CD4-positive, alpha-beta memory T cell (primary cell): ENCODE measurements around the gene LONP2. TPM values are rescaled to one million over a fixed set of nuclear protein-coding genes. Genes with fewer than 3 reads are reported as not detected.
"Not testable (repeated sequence)": the region's sequence is repeated elsewhere in the genome, so short reads cannot be mapped to it uniquely, and the experiment has no call there.

Experiments
- CTCF ChIA-PET: fragments of 350-600 bp; sonication (Branson Sonifier 250); formaldehyde crosslinking; loops from one replicate; lab custom pipeline; 2021; ENCODE audit warnings: inconsistent platforms; ENCODE audit not compliant: partially characterized antibody; lab: Charles Lee
- POLR2A ChIA-PET: fragments of 350-600 bp; sonication (Branson Sonifier 250); formaldehyde crosslinking; loops from one replicate; lab custom pipeline; 2021; ENCODE audit not compliant: partially characterized antibody; lab: Charles Lee
- DNase-seq, 5 donors: peaks; one replicate each; pipeline versions ENCODE4 v3.0.0 to v3.0.0-alpha.2; 2020 to 2022; ENCODE audit warnings: mixed read lengths in 1 of 5
- H3K27ac ChIP-seq: one replicate; pipeline ENCODE4 v1.7.0; 2013; ENCODE audit warnings: low read depth, low read length
- H3K27me3 ChIP-seq: 2 replicates; pipeline ENCODE4 v1.7.0; 2013; ENCODE audit warnings: mild to moderate bottlenecking, low read length, moderate library complexity; ENCODE audit not compliant: insufficient read depth
- H3K36me3 ChIP-seq: 2 replicates; pipeline ENCODE4 v1.7.0; 2013; ENCODE audit warnings: mild to moderate bottlenecking, low read length, moderate library complexity; ENCODE audit not compliant: insufficient read depth
- H3K4me1 ChIP-seq: 2 replicates; pipeline ENCODE4 v1.7.0; 2013; ENCODE audit warnings: mild to moderate bottlenecking, low read length, moderate library complexity; ENCODE audit not compliant: insufficient read depth
- H3K4me3 ChIP-seq, 2 donors: one replicate each; pipeline ENCODE4 v1.7.0; 2013; ENCODE audit warnings: low read length in 2 of 2, mild to moderate bottlenecking in 1 of 2
- H3K9me3 ChIP-seq, 2 donors: one replicate each; pipeline ENCODE4 v1.7.0; 2013; ENCODE audit warnings: low read length in 2 of 2, control low read depth in 1 of 2; ENCODE audit not compliant: control insufficient read depth in 1 of 2
- H3K27ac Mint-ChIP-seq, 7 donors: one replicate each; pipeline ENCODE4 v1.8.0; 2020 to 2021; ENCODE audit warnings: mixed read lengths in 7 of 7, mild to moderate bottlenecking in 6 of 7, inconsistent platforms in 3 of 7, moderate library complexity in 3 of 7
- H3K27me3 Mint-ChIP-seq, 2 donors: one replicate each; pipeline ENCODE4 v1.8.0; 2020 to 2021; ENCODE audit warnings: mixed read lengths in 2 of 2
- H3K36me3 Mint-ChIP-seq, 2 donors: one replicate each; pipeline ENCODE4 v1.8.0; 2020 to 2021; ENCODE audit warnings: mixed read lengths in 2 of 2, inconsistent platforms in 1 of 2, mild to moderate bottlenecking in 1 of 2
- H3K4me1 Mint-ChIP-seq, 4 donors: one replicate each; pipeline ENCODE4 v1.8.0; 2020 to 2021; ENCODE audit warnings: mixed read lengths in 4 of 4, mild to moderate bottlenecking in 1 of 4
- H3K4me3 Mint-ChIP-seq, 8 donors: one replicate each; pipeline ENCODE4 v1.8.0; 2020 to 2021; ENCODE audit warnings: mixed read lengths in 8 of 8, mild to moderate bottlenecking in 7 of 8, moderate library complexity in 6 of 8, inconsistent platforms in 3 of 8
- H3K9me3 Mint-ChIP-seq, 8 donors: one replicate each; pipeline ENCODE4 v1.8.0; 2020 to 2021; ENCODE audit warnings: mixed read lengths in 8 of 8, mild to moderate bottlenecking in 5 of 8, inconsistent platforms in 3 of 8, moderate library complexity in 1 of 8
- intact Hi-C: fragments of 100-400 bp; cut with micrococcal nuclease; formaldehyde crosslinking; loops from one replicate; pipeline ENCODE4 v1.15.1; 2023
- polyA plus RNA-seq, 2 donors: library from polyadenylated mRNA; unstranded; fragments of 300-500 nt; fragmentation: Illumina TruSeq; gene quantifications; one replicate each; pipeline ENCODE4 v1.2.3, GENCODE V29; 2021
- total RNA-seq, 2 experiments: library from RNA; stranded (reverse); gene quantifications; one replicate each; pipeline ENCODE4 v1.2.3, GENCODE V29; 2021

The LONP2 gene
- total and polyA plus RNA-seq, 4 experiments from 2014 or later = 33.4 to 101 (median 69.9) TPM

DNA sequence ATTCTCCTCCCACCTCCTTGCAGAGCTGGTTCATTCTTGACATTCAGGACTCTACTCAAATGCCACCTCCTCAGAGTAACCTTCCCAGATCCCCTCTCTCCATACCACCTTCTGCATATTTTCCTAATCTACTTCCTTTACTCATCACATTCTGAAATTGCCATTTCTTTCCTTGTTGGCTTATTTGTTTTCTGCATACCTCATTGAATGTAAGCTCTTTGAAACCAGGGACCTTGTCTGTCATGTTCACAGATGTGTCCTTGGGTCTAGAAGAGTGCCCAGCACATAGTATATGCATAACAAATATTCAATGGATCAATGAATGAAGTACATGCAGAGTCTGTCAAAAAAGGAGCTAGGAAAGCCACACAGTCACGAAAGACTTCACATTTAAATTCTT is 7.8 kb upstream of the LONP2 start:
- Mint-ChIP-seq H3K36me3 (no peaks in the 10 kb centered on the region), H3K4me3 (no peak overlapping the region), H3K9me3 (peaks cover 0 to 4% (median 0%) of the 10 kb centered on the region in 8 donors), H3K27ac (peak overlapping the region in 1 of 7 donors; percentile 7), H3K27me3 (peaks cover 0 to 5% of the 10 kb centered on the region in 2 donors), H3K4me1 (no peaks in the 10 kb centered on the region)
- POLR2A ChIA-PET = no interaction called here
- H3K4me3 ChIP-seq = no peak overlapping the region
- H3K27me3 ChIP-seq = no peaks in the 10 kb centered on the region
- H3K4me1 ChIP-seq = no peaks in the 10 kb centered on the region
- no peaks in the 10 kb centered on the region for H3K36me3 ChIP-seq
- H3K27ac ChIP-seq = no peak overlapping the region
- intact Hi-C loops = no loop called here
- DNase-seq = no peak
- CTCF ChIA-PET = no interaction called here
- no peaks in the 10 kb centered on the region for H3K9me3 ChIP-seq

GRCh38 chr16:48240147-48240546 is 4.0 kb upstream of the LONP2 start:
- POLR2A ChIA-PET, H3K36me3 ChIP-seq: not testable (repeated sequence)

GRCh38 chr16:48244863-48245195 is 729 bp downstream of the LONP2 start:
- CTCF ChIA-PET = interaction anchor here (1.1 kb wide), 1 partner anchor 74 kb away, joined by 3 read pairs; no protein-coding TSS in a partner anchor
- H3K9me3 Mint-ChIP-seq = peaks cover 0 to 4% (median 0%) of the 10 kb centered on the region in 8 donors
- Histone ChIP-seq H3K9me3 (no peaks in the 10 kb centered on the region), H3K27me3 (no peaks in the 10 kb centered on the region), H3K4me3 (peak overlapping the region; percentile 91 to 94), H3K4me1 (peaks cover 45% of the 10 kb centered on the region), H3K27ac (peak overlapping the region; percentile 70), H3K36me3 (no peaks in the 10 kb centered on the region)
- peak overlapping the region; percentile 88 to 98 (median 94) for H3K4me3 Mint-ChIP-seq
- H3K27ac Mint-ChIP-seq = peak overlapping the region; percentile 86 to 98 (median 95)
- peaks cover 0 to 9% of the 10 kb centered on the region in 2 donors for H3K36me3 Mint-ChIP-seq
- DNase-seq = no peak
- intact Hi-C loops = loop anchor here (1.0 to 10.0 kb wide), 6 partner anchors 74 to 1560 kb away; partner anchors contain the start of genes DNAJA2, NETO2, ORC6 and SIAH1
- POLR2A ChIA-PET = interaction anchor here (1.1 to 2.0 kb wide), 4 partner anchors 121 to 1271 kb away, joined by 3 to 9 read pairs (median 6); partner anchors contain the start of genes DNAJA2 and N4BP1
- peaks cover 28 to 56% (median 45%) of the 10 kb centered on the region in 4 donors for H3K4me1 Mint-ChIP-seq
- H3K27me3 Mint-ChIP-seq = no peaks in the 10 kb centered on the region

More at GRCh38 chr16:48240147-48240546, 4.0 kb upstream of the LONP2 start:
- DNase-seq, H3K27me3 ChIP-seq, H3K9me3 ChIP-seq, H3K4me3 Mint-ChIP-seq, H3K4me1 ChIP-seq, H3K27ac ChIP-seq, H3K4me3 ChIP-seq, H3K27ac Mint-ChIP-seq, H3K9me3 Mint-ChIP-seq, H3K36me3 Mint-ChIP-seq, H3K27me3 Mint-ChIP-seq: not testable (repeated sequence)
- CTCF ChIA-PET = interaction anchor here (0.6 to 1.8 kb wide), 2 partner anchors 226 to 390 kb away, joined by 4 read pairs; no protein-coding TSS in a partner anchor
- H3K4me1 Mint-ChIP-seq = peaks cover 10 to 17% (median 13%) of the 10 kb centered on the region in 4 donors
- intact Hi-C loops = loop anchor here (5.0 to 10.0 kb wide), 3 partner anchors 382 to 1555 kb away; partner anchors contain the start of genes NETO2, ORC6 and VPS35

DNA sequence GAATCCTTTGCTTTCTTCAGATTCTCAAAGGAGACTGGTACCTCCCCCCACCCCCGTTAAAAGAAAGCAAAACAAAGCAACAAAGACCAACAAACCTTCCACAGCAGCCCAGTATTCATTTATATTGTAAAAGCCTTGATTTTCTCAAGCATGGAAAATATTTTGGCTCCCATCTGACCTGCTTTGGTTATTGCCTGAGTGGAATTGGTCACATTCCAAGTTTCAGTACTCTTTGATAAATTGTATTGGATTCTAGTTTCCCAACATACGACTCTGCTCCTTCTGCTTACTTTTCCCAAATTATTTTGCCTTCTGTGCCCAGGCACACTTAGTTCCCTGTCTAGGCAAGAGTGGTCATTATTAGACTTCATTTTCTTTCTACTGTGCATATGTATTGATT is 2.0 kb downstream of the LONP2 start:
- Mint-ChIP-seq H3K36me3 (peaks cover 0 to 12% of the 10 kb centered on the region in 2 donors), H3K27me3 (no peaks in the 10 kb centered on the region), H3K9me3 (no peaks in the 10 kb centered on the region), H3K4me3 (peak overlapping the region; percentile 37 to 98 (median 84)), H3K27ac (peak overlapping the region in 6 of 7 donors; percentile 14 to 58 (median 38)), H3K4me1 (peaks cover 32 to 66% (median 54%) of the 10 kb centered on the region in 4 donors)
- intact Hi-C loops = loop anchor here (10.0 kb wide), 1 partner anchor 1561 kb away; the partner anchor contains the start of genes ORC6 and VPS35
- Histone ChIP-seq H3K9me3 (no peaks in the 10 kb centered on the region), H3K36me3 (no peaks in the 10 kb centered on the region), H3K4me1 (peaks cover 54% of the 10 kb centered on the region), H3K27ac (no peak overlapping the region), H3K4me3 (no peak overlapping the region), H3K27me3 (no peaks in the 10 kb centered on the region)
- CTCF ChIA-PET = no interaction called here
- POLR2A ChIA-PET = no interaction called here
- DNase-seq = no peak

- H3K4me3 ChIP-seq = no peak within 1 kb of the TSS
- H3K9me3 Mint-ChIP-seq = no peaks in the 10 kb centered on the region
- no peak for DNase-seq
These were observed 3.2 kb downstream of the LONP2 start, which contains the start of gene ABCC11 for GRCh38 chr16:48247311-48247710. Gene ABCC11 (minus strand): TSS chr16:48247539. CDS start chr16:48231921, 15,618 bp downstream.

GRCh38 chr16:48250520-48251278 is 6.6 kb downstream of the LONP2 start:
- DNase-seq = no peak
- H3K36me3 ChIP-seq = peaks cover 6% of the 10 kb centered on the region
- H3K4me1 ChIP-seq = peaks cover 47% of the 10 kb centered on the region
- H3K36me3 Mint-ChIP-seq = peaks cover 18 to 38% of the 10 kb centered on the region in 2 donors
- H3K9me3 ChIP-seq = no peaks in the 10 kb centered on the region
- peak overlapping the region in 4 of 7 donors; percentile 2 to 37 (median 16) for H3K27ac Mint-ChIP-seq
- peak overlapping the region in 1 of 8 donors; percentile 22 for H3K4me3 Mint-ChIP-seq
- no peaks in the 10 kb centered on the region for H3K27me3 Mint-ChIP-seq
- H3K4me1 Mint-ChIP-seq = peaks cover 34 to 59% (median 45%) of the 10 kb centered on the region in 4 donors
- H3K9me3 Mint-ChIP-seq = no peaks in the 10 kb centered on the region
- ChIA-PET POLR2A (no interaction called here), CTCF (interaction anchor here (1.6 kb wide), 1 partner anchor 379 kb away, joined by 5 read pairs; no protein-coding TSS in a partner anchor)
- no peak overlapping the region for H3K4me3 ChIP-seq
- no peaks in the 10 kb centered on the region for H3K27me3 ChIP-seq
- intact Hi-C loops = no loop called here
- H3K27ac ChIP-seq = no peak overlapping the region

More at GRCh38 chr16:48247311-48247710, 3.2 kb downstream of the LONP2 start, which contains the start of gene ABCC11:
- intact Hi-C loops = loop anchor here (10.0 kb wide), 1 partner anchor 1563 kb away; the partner anchor contains the start of genes ORC6 and VPS35
- ChIA-PET POLR2A (no interaction called here), CTCF (interaction anchor here (1.4 kb wide), 1 partner anchor 1210 kb away, joined by 4 read pairs; no protein-coding TSS in a partner anchor)
- no peaks in the 10 kb centered on the region for H3K36me3 ChIP-seq
- Mint-ChIP-seq H3K4me3 (peak within 1 kb of the TSS in 7 of 8 donors; percentile 46 to 98 (median 78)), H3K27me3 (no peaks in the 10 kb centered on the region), H3K4me1 (peaks cover 36 to 75% (median 62%) of the 10 kb centered on the region in 4 donors), H3K36me3 (peaks cover 0 to 17% of the 10 kb centered on the region in 2 donors), H3K27ac (peak within 1 kb of the TSS in 6 of 7 donors; percentile 53 to 84 (median 71))
- no peaks in the 10 kb centered on the region for H3K27me3 ChIP-seq
- H3K27ac ChIP-seq = no peak within 1 kb of the TSS
- H3K4me1 ChIP-seq = peaks cover 62% of the 10 kb centered on the region
- H3K9me3 ChIP-seq = no peaks in the 10 kb centered on the region

GRCh38 chr16:48252013-48252412 is 7.9 kb downstream of the LONP2 start:
- Mint-ChIP-seq H3K9me3 (no peaks in the 10 kb centered on the region), H3K27ac (peak overlapping the region in 2 of 7 donors; percentile 46 to 71), H3K36me3 (peaks cover 27 to 48% of the 10 kb centered on the region in 2 donors), H3K4me1 (peaks cover 28 to 46% (median 36%) of the 10 kb centered on the region in 4 donors), H3K4me3 (no peak overlapping the region), H3K27me3 (no peaks in the 10 kb centered on the region)
- intact Hi-C loops = no loop called here
- Histone ChIP-seq H3K9me3 (no peaks in the 10 kb centered on the region), H3K4me1 (peaks cover 34% of the 10 kb centered on the region), H3K27me3 (no peaks in the 10 kb centered on the region), H3K27ac (no peak overlapping the region), H3K36me3 (peaks cover 15% of the 10 kb centered on the region), H3K4me3 (no peak overlapping the region)
- ChIA-PET POLR2A (no interaction called here), CTCF (interaction anchor here (0.7 to 1.6 kb wide), 2 partner anchors 87 to 378 kb away, joined by 3 to 5 read pairs; no protein-coding TSS in a partner anchor)
- DNase-seq = no peak
